HS-27A (cell line): ENCODE results near the gene GSKIP.
A peak's percentile ranks its signal among the peaks of the same experiment; 100 is the strongest.

Source experiments
- DNase-seq: peaks from one replicate; pipeline ENCODE4 v3.0.0-alpha.2; 2012; ENCODE audit warnings: low read depth, missing footprints

GSKIP gene

GRCh38 chr14:96418075-96418474 is 54.7 kb downstream of the GSKIP start:
- DNase-seq: no peak

- DNase-seq: no peak
These were observed 57.9 kb downstream of the GSKIP start for GRCh38 chr14:96421236-96421635.

- no peak for DNase-seq
These were observed 59.7 kb downstream of the GSKIP start for GRCh38 chr14:96422992-96423391.

- no peak for DNase-seq
These were observed 60.3 kb downstream of the GSKIP start for GRCh38 chr14:96423446-96424108.

GRCh38 chr14:96424109-96424989 is 61.0 kb downstream of the GSKIP start:
- DNase-seq: peak; percentile 43

- no peak for DNase-seq
These were observed 70.7 kb downstream of the GSKIP start for GRCh38 chr14:96434040-96434439.
